ENCODE results near the gene CALML5.

CALML5 gene

DNA sequence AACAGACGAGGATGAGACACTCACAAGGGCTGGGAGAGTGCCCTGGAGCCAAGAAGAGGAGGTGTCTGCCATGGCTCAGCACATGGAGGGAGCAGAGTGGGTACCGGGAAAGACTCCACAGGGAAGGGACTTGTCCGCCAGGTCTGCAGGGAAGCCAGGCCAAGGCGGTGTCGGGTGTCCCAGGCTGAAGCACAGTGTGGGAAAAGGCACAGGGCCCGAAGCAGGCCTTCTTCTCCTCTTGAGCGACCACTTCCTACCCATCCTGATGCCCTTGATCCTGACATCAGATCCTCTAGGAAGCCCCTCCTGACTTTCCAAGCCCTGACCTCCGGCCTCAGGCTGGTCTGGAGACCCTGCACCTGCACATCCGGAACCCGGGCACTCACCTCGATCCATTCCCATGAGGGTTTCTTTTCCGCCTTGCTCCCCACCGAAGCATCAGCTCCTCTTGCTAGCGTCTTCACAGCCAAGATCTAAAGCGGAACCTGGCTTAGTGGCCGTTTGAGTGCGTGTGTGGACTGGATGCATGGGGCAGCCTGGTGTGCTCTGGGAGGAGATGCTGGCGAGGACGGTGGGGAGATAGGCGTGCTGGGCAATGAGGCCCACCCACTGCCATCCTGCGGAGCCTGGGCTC, 33.8 kb upstream of the CALML5 start:
- no peak for DNase-seq (ENCODE audit: low read depth in 2 of 2)

DNA sequence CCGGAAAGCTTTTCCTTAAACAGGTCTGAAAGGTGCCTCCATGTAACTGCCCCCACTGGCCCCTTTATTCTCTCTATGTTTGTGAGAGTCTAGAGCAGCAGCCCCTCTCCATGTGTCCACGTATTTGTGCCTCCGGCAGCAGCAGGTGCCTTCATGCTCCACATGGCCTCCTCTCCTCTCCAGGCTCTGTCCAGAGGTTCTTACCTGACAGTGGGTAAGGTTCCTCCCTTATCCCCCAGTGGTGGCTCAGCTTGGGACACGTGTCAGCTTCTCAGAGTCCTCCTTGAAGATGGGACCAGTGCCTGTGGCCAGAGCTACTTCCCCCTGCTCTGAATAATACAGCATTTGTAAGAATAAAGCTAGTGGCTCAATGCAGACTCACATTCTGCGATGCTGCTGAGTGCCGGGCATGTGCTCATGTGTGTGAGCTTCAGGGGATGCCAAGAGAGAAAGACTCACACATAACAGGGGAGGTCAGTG, 33.3 kb upstream of the CALML5 start:
- DNase-seq (ENCODE audit: low read depth in 2 of 2): no peak

DNA sequence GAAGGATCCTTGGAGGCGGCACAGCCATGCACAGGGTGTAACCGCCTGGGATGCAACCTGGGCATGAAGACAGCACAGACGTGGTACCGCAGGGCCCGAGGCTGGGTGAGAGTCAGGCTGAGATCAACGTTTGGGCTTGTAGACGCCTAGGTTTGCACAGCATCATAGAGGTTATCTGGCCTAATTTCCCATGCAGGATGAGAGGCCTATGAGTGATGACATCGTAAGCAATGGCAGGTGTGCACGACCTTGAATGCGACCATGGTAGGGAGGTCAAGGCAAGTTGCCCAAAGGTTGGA, 32.9 kb upstream of the CALML5 start:
- no peak for DNase-seq (ENCODE audit: low read depth in 2 of 2)

DNA sequence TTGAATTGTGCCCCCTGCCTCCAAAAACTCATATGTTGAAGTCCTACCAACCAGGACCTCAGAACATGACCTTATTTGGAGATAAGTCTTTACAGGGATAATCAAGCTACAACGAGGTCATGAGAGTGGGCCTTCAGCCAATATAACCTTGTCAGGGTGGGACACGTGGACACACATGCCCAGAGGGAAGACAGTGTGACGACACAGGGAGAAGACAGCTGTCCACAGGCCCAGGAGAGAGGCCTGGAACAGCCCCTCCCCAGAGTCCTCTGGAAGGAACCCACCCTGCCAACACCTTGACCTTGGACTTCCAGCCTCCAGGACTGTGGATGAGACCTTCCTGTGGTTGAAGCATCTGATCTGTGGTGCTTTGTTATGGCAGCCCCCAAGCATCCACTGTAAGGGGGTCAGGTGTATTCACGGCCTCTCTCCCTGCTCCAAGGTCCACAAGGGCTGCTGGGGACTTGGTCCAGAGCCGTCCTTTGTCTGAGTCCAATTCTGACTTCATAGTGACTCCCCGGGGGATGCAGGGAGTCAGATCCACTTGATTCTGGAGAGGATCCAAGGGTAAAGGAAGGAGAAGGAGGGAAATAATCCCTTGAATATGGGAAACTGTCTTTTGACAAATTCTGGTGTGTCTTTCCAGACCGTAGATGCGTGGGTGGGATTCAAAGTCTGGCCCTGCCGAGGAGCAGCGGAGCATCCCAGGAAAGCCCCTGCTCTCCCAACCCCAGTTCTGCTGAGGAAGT, 32.4 kb upstream of the CALML5 start:
- DNase-seq (ENCODE audit: low read depth in 2 of 2): no peak

DNA sequence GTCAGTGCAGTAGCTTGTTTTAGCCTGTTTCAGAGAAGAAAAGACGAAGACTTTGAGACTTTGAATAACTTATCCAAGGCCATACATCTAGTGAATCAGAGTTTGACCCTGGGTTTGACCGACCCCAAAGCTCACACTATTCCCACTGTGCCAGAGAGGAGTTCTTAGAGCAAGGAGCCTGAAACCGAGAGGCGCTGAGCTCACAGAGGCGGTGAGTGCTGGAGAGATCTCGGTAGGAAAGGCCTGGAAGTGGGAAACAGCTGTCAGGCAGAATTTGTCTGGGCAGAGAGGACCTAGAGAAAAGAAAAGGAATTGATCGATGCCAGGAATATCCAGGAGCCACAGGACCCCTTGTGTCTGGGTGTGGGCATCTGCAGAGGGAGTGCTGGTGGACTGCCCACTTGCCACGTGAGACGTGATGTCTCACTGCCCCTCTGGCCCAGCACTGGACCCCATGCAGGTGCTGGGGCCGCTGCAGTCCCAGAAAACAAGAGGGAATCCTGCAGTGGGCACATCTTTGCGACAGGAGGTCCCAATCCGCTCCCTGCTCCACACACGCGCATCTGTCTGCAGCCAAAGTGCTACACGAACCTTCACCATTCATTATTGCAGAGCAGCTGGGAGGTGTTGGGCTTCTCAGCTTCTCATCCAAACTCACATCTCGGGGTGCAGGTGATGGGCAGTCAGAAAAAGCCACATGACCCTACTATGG, 31.6 kb upstream of the CALML5 start:
- DNase-seq (ENCODE audit: low read depth in 2 of 2): no peak

DNA sequence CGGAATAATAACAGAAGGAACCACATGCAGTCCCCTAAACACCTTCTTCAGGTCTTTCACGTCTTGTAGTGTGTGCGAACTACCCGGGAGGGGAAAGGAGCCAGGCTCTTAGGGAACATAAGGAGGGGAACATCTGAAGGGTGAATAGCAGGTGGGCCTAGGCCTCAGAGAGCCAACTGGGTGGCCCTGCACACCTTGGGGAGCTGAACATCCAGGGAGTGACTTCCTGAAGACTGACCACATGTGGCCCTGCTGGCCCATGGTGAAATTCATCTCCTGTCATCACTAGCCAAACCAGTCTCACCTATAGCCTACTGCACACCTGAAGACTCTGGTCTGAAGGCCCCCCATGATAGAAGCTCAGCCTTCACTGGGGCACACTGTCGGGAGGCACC, 31.0 kb upstream of the CALML5 start:
- DNase-seq (ENCODE audit: low read depth in 2 of 2): no peak

DNA sequence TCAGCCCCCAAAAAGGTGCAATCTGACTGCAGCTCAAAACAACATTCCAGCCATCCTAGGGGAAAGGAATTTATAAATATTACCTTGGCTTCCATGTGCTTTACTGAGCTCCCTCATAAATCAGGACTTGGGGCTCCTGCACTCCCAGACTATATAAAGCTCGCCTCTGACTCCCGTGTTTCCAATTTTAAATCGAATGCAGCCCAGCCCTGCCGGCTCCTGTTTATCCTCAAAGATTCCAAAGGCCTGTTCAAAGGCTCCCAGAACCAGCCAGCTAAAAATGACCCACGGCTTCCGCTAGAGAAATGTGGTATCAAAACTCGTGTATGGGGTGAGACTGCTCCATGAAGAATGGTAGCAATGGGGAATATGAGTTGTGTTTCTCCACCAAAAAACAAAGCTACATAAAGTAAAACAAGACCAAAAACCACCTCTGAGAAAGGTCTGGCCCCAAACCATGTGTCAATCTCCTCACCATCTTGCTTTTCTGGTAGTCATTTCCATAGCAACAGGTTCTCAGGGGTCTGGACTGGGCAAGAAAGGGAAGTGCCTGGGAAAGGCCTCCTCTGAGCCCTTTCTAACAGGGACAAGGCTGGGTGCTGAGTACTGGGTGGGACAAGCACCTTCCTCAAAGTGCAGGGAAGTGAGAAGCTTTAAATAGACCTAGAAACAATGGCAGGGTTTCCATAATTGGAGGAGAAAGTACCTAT, 30.5 kb upstream of the CALML5 start:
- DNase-seq (ENCODE audit: low read depth in 2 of 2): no peak

DNA sequence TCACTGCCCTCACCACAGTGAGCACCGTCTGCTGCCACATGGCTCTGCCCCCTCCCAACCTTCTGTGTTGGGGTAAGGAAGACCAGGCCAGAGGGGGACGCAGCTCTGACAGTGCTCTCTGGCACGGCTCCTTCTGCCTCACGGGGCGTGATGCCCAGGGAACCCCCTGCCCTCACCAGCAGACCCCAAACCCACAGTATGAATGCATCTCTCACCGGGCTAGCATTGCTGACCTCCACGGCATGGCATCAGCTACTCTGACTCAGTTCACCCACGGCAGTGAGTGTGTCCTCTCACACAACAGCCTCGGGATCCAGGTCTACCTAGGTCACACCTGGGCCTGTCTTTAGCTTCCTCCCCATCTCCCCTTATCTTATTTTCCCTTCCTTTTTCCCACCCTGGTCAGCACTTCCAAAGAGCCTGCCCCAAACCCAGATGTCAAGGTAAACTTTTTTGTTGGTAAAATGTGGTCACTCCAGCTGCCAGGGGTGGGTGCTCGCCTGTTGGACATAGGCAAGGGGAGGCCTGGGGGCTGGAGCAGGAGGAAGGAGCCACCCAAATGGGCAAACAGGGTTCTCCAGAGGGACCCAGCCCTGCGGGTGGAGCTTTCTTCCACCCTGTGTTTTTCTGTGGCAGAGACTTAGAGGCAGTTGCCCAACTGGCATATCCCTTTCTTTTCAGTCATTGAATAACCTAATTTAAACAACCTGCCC, 29.8 kb upstream of the CALML5 start:
- DNase-seq (ENCODE audit: low read depth in 2 of 2): no peak

DNA sequence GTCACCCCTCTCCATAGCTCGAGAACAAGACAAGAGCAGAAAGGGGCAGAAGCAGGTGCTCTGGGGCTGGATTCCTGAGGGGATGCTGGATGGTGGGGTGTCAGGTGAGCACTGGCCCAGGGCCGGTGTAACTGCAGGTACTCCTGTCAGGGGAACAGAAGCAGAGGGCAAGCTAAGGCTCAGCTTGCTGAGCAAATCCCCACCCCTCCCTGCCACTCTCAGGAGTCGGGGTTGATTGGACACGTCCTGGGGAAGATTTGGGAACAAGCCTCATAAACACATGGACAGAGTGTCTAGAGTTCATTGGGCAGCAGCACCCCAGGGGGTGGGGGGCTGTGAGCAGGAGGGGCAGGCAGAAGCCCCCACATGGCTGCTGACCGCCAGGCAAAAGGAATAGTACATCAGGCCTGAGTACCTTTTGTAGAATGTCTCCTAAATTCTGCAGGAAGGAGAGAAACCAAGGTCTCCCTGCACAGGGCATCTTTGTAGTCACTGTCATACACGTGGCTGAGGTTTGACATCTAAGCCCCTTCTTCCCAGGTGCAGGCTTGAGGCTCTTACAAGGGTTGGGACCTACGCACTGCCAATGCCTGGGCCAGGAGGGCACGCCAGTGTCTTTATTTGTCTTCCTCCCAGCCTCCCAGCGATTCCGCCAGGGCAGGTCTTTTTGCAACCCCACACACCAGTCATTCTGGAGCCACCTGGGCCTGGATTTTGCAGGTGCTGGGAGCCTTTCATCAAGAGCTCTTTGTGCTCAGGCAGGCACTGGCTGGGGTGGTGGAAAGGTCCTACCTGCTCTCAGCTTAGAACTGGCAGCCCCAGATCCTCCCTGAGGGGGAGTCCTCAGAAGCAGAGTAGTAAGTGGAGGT, 28.2 kb upstream of the CALML5 start:
- no peak for DNase-seq (ENCODE audit: low read depth in 2 of 2)

DNA sequence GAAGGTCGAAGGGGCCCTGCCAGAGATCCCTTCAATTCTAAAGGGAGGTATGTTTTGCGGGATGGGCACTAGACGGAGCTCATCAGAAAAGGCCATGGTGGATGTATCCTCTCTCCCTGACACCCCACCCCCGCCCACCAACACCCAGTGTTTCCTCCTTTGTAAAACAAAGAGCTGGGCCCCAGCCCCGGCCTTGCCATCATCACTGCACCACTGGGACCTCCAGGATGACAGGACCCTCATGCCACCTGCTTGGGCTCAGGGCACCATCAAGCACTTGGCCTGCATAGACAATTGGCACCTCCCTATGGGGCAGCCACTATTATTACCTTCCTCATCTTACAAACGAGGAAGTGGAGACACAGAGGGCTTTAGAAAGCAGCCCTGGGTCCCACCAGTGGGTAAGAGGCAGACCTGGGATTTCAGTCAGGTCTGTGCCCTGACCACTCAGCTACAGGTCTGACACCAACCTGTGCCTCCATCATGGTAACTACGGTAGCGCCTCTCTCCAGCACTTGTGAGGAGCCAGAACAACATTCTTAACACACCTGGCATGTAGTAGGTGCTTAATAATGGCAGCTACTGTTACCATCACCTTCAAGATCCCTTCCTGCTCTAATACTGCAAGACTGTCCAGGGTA, 27.4 kb upstream of the CALML5 start:
- no peak for DNase-seq (ENCODE audit: low read depth in 2 of 2)

DNA sequence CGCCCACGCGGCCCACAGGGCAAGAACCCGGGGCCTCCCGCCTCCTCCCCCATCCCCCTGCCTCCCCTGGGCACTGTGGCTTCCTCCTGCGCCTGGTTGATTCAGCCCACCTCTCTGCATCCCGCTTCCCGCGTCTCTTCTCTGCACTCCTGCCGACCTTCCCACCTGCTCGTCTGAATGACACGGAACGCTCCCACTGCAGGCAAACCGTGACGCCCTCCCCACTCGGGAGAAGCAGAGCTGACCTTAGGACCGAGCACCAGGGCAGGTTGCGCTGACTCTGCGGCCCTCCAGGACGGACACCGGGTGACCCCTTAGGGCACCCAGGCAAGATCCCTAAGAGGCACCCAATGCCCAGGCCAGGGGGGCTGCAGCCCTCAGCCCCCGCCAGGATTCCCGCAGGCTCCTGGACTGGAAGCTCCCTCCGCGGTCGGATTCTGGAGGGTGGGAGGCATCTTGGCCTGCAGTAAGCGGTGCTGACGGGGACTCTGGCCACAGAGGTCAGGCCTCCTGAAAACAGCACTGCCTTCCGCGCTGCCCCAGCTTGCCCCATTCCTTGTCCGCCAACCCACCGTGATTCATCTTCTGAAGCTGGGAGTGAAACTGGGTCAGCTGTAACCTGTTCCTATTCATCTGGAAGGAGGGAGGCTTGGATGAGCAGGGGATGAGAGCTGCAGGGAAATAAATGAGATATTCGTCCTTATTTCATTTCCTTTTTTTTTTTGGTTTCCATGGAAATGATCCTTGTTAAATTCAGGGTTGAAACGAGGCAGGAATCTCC, 26.4 kb upstream of the CALML5 start:
- no peak for DNase-seq (ENCODE audit: low read depth in 2 of 2)

DNA sequence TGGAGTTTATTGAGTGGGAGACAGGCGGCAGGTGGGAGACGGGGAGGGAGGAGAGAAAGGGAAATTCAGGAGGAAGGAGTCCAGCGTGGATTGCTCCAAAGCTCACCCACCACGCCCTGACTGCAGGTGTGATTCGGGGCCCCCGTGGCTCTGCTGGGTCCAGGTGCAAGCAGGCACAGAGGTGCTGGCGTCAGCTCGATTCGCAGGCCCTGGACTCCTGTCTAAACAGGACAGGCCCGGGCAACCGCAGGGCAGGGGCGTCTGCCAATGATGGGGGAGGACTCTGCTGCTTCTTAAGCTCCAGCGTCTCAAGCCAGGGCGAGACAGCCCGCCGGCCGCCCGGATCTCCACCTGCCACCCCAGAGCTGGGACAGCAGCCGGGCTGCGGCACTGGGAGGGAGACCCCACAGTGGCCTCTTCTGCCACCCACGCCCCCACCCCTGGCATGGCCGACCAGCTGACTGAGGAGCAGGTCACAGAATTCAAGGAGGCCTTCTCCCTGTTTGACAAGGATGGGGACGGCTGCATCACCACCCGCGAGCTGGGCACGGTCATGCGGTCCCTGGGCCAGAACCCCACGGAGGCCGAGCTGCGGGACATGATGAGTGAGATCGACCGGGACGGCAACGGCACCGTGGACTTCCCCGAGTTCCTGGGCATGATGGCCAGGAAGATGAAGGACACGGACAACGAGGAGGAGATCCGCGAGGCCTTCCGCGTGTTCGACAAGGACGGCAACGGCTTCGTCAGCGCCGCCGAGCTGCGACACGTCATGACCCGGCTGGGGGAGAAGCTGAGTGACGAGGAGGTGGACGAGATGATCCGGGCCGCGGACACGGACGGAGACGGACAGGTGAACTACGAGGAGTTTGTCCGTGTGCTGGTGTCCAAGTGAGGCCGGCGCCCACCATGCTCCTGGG, 25.5 kb upstream of the CALML5 start, which contains the start of gene CALML3:
Gene CALML3 (plus strand): TSS at position 321 of the 920 bp plus-strand sequence. CDS start 125 bp downstream, at position 446.
- DNase-seq (ENCODE audit: low read depth in 2 of 2): no peak

DNA sequence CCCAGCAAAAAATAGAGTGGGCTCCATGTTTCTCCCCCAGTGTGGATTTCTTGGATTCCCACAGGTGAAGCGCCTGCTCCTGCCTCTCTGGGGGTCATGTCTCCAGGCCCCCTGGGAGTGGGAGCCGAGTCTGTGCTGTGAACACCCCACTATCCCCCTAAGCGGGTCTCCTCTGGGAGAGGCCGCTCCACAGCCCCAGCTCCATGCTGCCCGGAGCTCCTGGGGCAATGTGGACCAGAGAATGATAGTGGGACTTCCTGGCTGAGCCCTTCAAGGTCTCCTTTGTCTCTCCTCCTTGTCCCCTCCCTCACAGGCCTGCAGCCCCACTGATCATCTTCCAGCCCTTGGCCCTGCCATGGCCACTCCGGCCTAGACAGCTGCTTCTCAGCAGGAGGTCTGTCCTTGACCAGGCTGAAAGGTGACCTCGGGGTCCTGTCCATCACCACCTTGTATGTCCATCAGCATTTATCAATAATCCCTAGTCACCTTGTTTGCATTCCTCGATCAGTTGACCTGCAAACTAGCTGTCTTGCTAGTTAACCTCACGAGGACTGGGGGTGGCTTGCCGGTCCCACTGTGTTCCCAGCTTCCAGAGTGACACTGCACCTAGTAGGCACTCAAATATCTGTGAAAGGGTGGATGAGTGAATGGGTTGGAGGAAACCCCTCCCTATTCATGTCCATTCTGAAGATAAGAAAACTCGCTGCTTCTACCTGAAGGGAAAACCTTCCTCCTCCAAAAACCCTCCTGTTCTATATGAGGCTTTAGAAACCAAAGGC, 24.6 kb upstream of the CALML5 start:
- DNase-seq (ENCODE audit: low read depth in 2 of 2): no peak

DNA sequence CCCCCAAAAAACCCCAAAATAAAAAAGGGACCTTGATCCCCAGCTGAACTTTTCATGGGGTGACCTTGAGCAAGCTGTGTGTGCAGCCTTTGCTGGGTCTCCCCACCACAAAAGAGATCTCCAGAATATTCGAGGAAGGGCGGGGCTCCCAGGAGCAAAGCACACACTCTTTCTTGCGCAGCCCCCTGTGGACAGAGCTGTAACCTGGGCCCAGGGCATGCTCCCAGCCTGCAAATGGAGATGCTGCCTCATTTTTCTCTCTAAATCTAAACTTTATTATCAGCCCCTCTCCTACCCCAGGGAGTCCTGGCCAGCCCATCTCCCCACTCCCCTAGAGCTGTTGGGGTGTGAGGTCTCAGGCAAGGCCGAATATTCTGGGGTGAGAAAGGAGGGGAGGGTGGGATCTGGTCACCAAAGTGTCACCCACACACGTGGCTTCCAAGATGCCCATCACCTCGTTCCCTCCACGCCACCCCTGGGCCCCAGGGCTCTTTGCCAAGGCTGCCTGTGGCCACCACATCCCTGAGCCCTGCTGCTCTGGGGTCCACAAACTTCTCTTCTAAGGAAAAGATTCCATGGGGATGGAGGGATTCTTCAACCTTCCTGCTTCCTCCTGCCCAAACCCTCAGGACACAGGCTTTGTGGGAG, 23.7 kb upstream of the CALML5 start:
- no peak for DNase-seq (ENCODE audit: low read depth in 2 of 2)

DNA sequence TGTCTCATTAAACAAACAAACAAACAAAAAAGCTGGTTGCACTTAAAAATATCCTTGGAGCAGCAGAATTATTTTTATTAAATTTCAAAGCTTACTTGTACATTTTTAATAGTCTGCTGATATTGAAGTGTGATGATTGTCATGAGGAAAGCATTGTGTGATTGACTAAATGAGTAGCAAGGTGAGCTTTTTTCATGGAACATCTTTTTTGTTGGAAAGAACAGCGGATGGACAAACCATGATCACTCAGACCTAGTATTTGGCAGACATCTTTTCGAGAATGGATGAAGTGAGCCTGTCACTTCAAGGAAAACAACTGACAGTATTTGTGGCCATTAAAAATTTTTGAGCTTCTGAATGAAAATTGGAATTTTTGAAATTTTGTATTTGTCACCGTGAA, 19.7 kb upstream of the CALML5 start:
- DNase-seq (ENCODE audit: low read depth in 2 of 2): no peak

DNA sequence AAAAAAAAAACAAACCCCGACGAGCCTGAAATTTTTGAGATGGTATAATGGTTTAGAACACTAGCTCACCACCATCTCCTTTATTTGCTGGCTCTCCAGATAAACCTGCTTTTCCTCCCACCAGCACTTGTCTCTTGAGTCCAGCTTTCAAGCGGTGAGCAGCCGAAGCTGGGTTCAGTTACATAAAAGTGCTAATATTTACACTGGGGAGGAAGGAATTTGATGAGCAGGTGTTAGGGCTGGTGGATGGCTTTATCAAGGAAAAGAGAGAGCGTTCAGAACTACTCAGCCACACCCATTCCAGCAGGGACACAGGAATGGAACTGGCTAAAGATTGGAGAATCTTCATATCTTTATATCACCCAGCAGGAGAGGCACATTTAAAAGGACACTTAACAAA, 18.8 kb upstream of the CALML5 start:
- DNase-seq (ENCODE audit: low read depth in 2 of 2): no peak

DNA sequence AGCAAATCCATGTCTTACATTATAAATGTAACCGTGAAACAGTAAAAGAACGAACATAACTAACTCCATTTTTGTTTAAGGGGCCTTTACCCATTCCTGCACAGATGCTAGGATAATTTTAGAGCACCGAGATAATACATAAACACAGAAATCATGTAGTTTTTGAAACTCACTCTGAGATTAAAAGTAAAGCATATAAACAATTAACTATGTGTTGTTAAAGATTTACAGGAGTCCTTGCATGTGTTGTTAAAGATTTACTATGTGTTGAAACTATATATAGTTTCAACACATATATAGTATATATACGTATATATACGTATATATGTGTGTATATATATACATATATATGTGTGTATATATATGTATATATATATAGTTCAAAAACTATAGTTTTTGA, 18.2 kb upstream of the CALML5 start:
- no peak for DNase-seq (ENCODE audit: low read depth in 2 of 2)
